Upper lobe of left lung (tissue), 6 donors: Measurements from ENCODE around the gene TMEM263. TPM values are rescaled to one million over a fixed set of nuclear protein-coding genes. Genes with fewer than 3 reads are reported as not detected.

Source experiments
- ATAC-seq, 2 donors: fragments of 200-7000 bp; cut with Tn5 transposase; one replicate each; pipeline ENCODE4 v1.9.1; 2022; ENCODE audit warnings: mild to moderate bottlenecking in 2 of 2, moderate library complexity in 2 of 2; ENCODE audit not compliant: low FRiP score in 2 of 2
- DNase-seq, 2 donors: peaks; one replicate each; pipeline ENCODE4 v3.0.0-alpha.2; 2019 to 2020
- H3K27ac ChIP-seq, 4 donors: fragments of 200-600 bp; sonication (generic); one replicate each; pipeline ENCODE4 v1.5.1; 2016 to 2019
- H3K27me3 ChIP-seq, 4 donors: fragments of 200-600 bp; sonication (generic); one replicate each; pipeline ENCODE4 v1.5.1; 2017 to 2019
- H3K36me3 ChIP-seq, 4 donors: fragments of 200-600 bp; sonication (generic); one replicate each; pipeline ENCODE4 v1.5.1; 2016 to 2019
- H3K4me1 ChIP-seq, 4 donors: fragments of 200-600 bp; sonication (generic); one replicate each; pipeline ENCODE4 v1.5.1; 2018 to 2019
- H3K4me3 ChIP-seq, 4 donors: fragments of 200-600 bp; sonication (generic); one replicate each; pipeline ENCODE4 v1.5.1; 2017 to 2019; ENCODE audit warnings: mild to moderate bottlenecking in 2 of 4, moderate library complexity in 1 of 4
- H3K9me3 ChIP-seq, 4 donors: fragments of 200-600 bp; sonication (generic); one replicate each; pipeline ENCODE4 v1.5.1; 2018 to 2019
- EP300 ChIP-seq, 4 donors: sonication (generic); formaldehyde crosslinking; IDR thresholded peaks; one replicate each; pipeline ENCODE4 v1.5.1; 2017; ENCODE audit warnings: antibody characterized with exemption in 4 of 4, control low read depth in 2 of 4
- POLR2A ChIP-seq, 4 donors: fragments of 450-650 bp; IDR thresholded peaks; one replicate each; pipeline ENCODE4 v1.5.1; 2016 to 2017; ENCODE audit warnings: antibody characterized with exemption in 4 of 4, mild to moderate bottlenecking in 2 of 4
- POLR2AphosphoS5 ChIP-seq, 2 donors: sonication (generic); formaldehyde crosslinking; IDR thresholded peaks; one replicate each; pipeline ENCODE4 v1.5.1; 2017; ENCODE audit warnings: antibody characterized with exemption in 2 of 2
- WGBS, 2 donors: methylation state at CpG; one replicate each; pipeline ENCODE4 v1.1.5; 2017 to 2018; 5-methylcytosine and 5-hydroxymethylcytosine counted together
- total RNA-seq, 6 donors: library from RNA; depleted of rRNA in 4 of 6; stranded (reverse); fragments of >200 nt in 4 of 6; gene quantifications; one replicate each; pipeline versions ENCODE4 v1.1.0 to v1.2.1, GENCODE V29; 2016 to 2021
- TF ChIP-seq, protein P1 (sequence below), 6 experiments: fragments of 450-650 bp in 4 of 6; fragments of 200-600 bp in 2 of 6; sonication (generic) in 2 of 6; IDR thresholded peaks; one replicate each; pipeline ENCODE4 v1.5.1; 2016 to 2019; ENCODE audit warnings: antibody characterized with exemption in 6 of 6
- donor health status: DM: no; HTN: no; CAD: no; lungs with moderate emphysema.
- donor health status: DM: no; HTN: yes; CAD: no; lungs with severe emphysema.

The TMEM263 gene
- total RNA-seq, 6 donors from 2014 or later: 22.3 to 47.8 (median 25.7) TPM

DNA sequence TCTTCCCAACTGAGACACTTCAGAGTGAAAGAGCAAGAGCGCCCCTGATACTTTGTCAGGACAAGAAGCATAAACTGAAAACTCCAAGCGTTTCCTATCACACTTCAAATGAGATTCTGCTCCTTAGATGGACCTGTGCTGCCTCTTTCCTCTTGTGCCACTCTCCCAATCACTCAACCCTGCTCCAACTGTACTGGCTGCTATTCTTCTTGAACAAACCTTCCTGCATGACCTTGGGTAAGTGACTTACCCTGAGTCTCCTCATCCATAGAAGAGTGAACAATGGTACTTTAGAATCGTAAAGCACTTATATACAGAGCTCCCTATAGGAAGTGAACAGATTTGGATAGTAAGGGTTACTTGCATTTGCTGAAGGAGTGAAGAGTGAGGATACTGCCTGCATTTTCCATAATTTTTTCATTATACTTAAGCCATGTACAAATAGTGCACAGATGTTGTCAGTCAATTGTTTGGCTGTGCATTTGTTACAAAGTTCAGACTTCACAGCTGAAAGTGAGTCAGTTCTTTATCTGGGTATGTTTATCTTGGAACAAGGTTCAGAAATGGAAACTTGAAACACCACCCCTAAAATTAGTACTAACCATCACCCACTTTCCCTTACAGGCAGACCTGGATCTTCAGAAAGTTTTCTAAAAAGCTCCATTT lies 20.4 kb downstream of the TMEM263 start:
- ATAC-seq (peak in 1 of 2 donors; percentile 26), DNase-seq (no peak)
- Histone ChIP-seq H3K27me3 (no peaks in the 10 kb centered on the region), H3K4me1 (peaks cover 3 to 24% (median 17%) of the 10 kb centered on the region in 4 donors), H3K36me3 (peaks cover 0 to 15% (median 2%) of the 10 kb centered on the region in 4 donors), H3K4me3 (no peak overlapping the region), H3K9me3 (no peaks in the 10 kb centered on the region), H3K27ac (no peak overlapping the region)
- WGBS, 2 donors: 86 to 89% methylated on average over 3 of the region's 3 CpGs
- TF ChIP-seq EP300 (IDR thresholded peaks at IDR 0.05): no peak
- TF ChIP-seq, protein P1, sequence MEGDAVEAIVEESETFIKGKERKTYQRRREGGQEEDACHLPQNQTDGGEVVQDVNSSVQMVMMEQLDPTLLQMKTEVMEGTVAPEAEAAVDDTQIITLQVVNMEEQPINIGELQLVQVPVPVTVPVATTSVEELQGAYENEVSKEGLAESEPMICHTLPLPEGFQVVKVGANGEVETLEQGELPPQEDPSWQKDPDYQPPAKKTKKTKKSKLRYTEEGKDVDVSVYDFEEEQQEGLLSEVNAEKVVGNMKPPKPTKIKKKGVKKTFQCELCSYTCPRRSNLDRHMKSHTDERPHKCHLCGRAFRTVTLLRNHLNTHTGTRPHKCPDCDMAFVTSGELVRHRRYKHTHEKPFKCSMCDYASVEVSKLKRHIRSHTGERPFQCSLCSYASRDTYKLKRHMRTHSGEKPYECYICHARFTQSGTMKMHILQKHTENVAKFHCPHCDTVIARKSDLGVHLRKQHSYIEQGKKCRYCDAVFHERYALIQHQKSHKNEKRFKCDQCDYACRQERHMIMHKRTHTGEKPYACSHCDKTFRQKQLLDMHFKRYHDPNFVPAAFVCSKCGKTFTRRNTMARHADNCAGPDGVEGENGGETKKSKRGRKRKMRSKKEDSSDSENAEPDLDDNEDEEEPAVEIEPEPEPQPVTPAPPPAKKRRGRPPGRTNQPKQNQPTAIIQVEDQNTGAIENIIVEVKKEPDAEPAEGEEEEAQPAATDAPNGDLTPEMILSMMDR (IDR thresholded peaks at IDR 0.05): no peak
- TF ChIP-seq POLR2AphosphoS5 (IDR thresholded peaks at IDR 0.05): no peak
- TF ChIP-seq POLR2A (IDR thresholded peaks at IDR 0.05): no peak

DNA sequence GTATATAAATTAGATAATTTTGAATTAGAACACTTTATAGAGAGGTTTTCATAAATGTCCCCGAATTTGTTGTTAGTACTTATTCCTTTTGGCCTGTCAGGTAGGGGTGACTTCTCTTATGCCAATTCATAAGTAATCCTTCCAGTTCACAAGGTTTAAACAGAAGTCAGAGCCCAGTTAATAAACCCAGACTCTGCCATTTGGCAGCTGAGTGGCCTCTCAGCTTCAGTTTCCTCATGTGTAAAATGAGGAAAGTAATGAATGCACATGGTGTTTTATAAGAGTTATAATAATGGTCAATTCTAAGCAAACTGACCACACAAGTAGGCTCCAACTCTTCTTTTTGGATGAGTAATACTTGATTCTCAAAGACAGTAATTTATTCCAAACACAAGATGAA lies 21.0 kb downstream of the TMEM263 start:
- Histone ChIP-seq H3K36me3 (peaks cover 0 to 9% (median 0%) of the 10 kb centered on the region in 4 donors), H3K9me3 (no peaks in the 10 kb centered on the region), H3K27ac (no peak overlapping the region), H3K27me3 (no peaks in the 10 kb centered on the region), H3K4me1 (peaks cover 3 to 24% (median 17%) of the 10 kb centered on the region in 4 donors), H3K4me3 (no peak overlapping the region)
- no peak for ATAC-seq
- TF ChIP-seq POLR2A (IDR thresholded peaks at IDR 0.05) (no peak), EP300 (IDR thresholded peaks at IDR 0.05) (no peak), POLR2AphosphoS5 (IDR thresholded peaks at IDR 0.05) (no peak)
- TF ChIP-seq, protein P1 (IDR thresholded peaks at IDR 0.05): no peak
- no peak for DNase-seq
- 85% methylated on average over 1 of the region's 1 CpG for WGBS, 2 donors

DNA sequence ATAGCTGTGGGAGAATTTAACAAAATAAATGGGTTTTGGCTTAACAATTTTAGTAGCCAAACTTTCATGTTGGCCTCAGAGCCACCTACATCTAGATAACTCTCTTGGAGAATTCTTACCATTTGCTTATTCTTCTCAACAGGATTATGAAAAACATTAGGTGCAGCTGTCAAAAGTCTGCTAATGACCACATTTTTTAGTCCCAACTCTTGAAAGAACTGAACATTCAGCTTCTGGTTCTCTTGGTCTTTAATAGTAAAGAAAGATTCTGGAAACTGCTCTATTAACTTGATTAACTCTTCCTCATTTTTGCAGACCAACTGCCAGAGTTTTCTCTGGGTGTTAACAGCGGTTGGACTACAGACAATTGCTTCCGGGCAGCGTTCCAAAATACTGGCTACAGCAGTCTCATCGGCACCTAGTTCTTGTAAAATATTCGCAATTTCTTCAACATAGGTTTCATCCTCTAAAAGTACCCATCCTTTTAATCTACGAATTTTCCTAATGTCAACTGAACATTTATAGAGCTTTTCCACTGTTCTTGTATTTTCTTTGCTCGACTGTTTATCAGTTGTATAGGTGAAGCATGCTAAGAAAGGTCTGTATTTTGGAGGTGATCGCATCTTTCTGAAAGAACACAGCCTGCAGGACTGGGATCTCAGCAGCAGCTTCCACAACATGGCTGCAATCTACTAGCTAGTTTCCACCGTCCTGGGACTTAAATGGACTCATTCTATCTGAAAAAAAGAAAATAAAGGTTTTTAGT lies 22.5 kb downstream of the TMEM263 start:
- H3K36me3 ChIP-seq: peaks cover 0 to 4% (median 0%) of the 10 kb centered on the region in 4 donors
- no peak overlapping the region for H3K4me3 ChIP-seq
- H3K27me3 ChIP-seq: no peaks in the 10 kb centered on the region
- ATAC-seq: no peak
- peak in 1 of 2 donors; percentile 33 for DNase-seq
- H3K9me3 ChIP-seq: no peaks in the 10 kb centered on the region
- H3K4me1 ChIP-seq: peaks cover 3 to 23% (median 16%) of the 10 kb centered on the region in 4 donors
- TF ChIP-seq EP300 (IDR thresholded peaks at IDR 0.05) (no peak), POLR2AphosphoS5 (IDR thresholded peaks at IDR 0.05) (no peak), POLR2A (IDR thresholded peaks at IDR 0.05) (no peak)
- TF ChIP-seq, protein P1 (IDR thresholded peaks at IDR 0.05): no peak
- H3K27ac ChIP-seq: no peak overlapping the region
- WGBS, 2 donors: 56 to 57% methylated on average over 9 of the region's 9 CpGs

DNA sequence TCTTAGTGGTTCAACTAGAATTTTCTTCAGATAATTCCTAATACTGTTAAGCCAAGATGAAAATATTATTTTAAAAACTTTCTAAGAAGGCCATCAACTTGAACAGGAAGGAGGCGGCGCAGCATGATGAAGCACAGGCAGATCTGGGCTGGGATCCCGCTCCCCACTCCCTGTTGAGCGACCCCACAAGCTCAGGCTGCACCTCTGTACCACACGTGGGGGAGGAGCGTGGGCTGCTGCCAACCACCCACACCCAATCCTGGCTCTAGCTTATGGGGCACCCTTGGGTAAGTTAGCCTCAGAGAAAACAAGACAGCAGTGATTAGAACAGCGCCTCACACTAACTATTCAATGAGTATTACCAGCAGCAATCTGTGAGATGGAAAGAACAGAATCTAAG lies 25.2 kb downstream of the TMEM263 start:
- TF ChIP-seq, protein P1 (IDR thresholded peaks at IDR 0.05): no peak
- no peak for TF ChIP-seq POLR2A (IDR thresholded peaks at IDR 0.05)
- TF ChIP-seq POLR2AphosphoS5 (IDR thresholded peaks at IDR 0.05): no peak
- TF ChIP-seq EP300 (IDR thresholded peaks at IDR 0.05): no peak
- peaks cover 11 to 18% (median 15%) of the 10 kb centered on the region in 4 donors for H3K4me1 ChIP-seq
- no peaks in the 10 kb centered on the region for H3K27me3 ChIP-seq
- no peak overlapping the region for H3K4me3 ChIP-seq
- DNase-seq: peak in 1 of 2 donors; percentile 32
- H3K27ac ChIP-seq: no peak overlapping the region
- ATAC-seq: no peak
- WGBS, 2 donors: 68 to 88% methylated on average over 7 of the region's 7 CpGs
- peaks cover 0 to 4% (median 0%) of the 10 kb centered on the region in 4 donors for H3K36me3 ChIP-seq
- no peaks in the 10 kb centered on the region for H3K9me3 ChIP-seq
